NCI-H226 (cell line): ENCODE measurements around the gene TCP11.

Source experiments
- DNase-seq: peaks from one replicate; pipeline ENCODE4 v3.0.0-alpha.2; 2015

The TCP11 gene

DNA sequence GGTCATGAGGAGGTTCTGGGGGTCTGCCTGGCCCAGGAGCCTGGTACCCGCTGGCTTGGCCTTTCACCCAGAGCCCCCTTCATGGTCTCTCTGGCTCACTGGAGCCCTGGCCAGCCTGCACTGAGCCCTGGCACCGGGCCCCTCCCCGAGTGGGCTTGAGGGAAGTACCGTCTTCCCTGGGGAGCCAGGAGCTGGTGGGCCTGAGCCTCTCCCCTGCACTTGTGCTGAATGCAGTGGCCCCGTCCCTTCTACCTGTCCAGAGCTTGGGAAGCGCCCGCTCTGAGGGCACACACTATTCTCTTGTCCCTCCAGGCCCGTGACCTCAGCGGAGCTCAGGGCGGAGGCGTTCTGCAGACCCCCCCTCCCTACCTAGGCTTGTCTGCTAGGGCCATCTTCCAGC is 62.2 kb downstream of the TCP11 start:
- no peak for DNase-seq

DNA sequence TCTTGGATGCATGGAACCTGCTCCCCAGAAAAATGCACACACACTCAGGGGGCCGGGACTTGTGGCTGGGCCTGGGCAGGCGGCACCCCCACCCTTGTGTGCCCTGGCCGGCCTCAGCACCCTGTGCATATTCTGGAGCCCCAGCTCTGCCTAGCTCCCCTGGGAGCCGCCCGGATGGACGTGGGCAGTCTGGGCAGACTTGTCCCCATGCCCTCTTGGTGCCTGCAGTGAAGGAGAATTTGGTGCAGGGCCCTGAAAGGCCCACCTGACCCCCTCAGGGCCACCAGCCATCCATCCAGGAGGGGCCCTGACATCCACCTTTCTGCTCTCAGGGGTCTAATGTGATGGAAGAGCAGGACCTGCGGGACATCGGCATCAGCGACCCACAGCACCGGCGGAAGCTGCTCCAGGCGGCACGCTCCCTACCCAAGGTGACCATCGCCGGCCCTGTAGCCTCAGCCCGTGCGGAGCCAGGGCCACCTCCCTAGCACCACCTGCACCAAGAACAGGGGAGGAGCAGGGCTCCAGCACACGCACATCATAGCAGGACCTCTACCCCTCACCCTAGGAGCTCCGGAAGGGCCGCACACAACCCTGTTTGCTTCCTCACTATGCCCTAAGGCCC is 62.8 kb downstream of the TCP11 start:
- DNase-seq: no peak

DNA sequence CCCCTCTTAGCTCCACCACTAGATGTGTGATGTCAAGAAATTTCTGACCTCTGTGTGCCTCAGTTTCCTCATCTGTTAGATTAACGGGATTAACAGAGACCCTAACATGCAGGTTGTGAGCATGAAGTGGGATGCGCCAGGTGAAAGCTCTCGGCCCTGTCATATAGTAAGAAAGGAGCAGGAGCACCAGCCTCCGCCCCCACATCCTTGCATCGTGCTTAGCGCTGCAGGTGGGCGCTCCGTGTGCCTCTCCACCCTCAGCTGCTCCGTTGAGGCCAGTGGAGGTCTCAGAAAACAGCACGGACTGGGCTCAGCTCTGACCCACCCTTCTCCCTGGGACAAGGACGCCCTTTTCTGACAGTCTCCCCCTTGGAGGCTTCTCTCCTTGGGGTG is 63.4 kb downstream of the TCP11 start:
- no peak for DNase-seq

DNA sequence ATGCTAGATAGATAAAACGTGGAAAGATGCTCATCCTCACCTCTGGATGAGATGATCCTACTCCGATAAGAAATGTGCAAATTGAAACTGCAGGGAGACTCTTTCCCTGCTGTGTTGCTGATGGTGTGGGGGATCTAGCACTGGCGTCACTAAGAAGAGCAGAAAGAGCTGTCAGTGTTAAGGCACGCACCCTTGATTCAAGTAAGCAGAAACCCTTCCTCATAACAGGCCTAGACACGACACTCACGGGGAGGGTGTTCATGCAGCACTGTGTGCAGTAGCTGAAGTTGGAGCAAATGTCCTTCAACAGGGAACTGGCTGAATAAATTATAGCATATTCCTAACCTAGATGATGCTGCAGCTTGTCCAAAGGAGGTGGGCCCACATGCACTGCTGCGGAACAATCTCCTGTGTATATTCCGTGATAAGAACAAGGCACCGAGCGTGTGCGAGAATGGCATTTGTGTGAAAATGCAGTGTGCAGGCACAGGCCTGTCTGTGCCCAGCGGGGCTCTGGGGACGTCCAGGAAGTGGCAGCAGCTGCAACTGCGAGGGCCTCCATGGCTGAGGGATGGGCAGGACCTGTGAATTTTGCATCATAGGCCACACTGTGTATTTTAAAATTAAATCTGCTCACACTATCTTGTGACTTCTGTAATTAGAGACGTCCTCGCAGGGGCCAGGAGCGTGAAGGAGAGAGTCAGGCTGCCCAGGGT is 64.0 kb downstream of the TCP11 start:
- no peak for DNase-seq

DNA sequence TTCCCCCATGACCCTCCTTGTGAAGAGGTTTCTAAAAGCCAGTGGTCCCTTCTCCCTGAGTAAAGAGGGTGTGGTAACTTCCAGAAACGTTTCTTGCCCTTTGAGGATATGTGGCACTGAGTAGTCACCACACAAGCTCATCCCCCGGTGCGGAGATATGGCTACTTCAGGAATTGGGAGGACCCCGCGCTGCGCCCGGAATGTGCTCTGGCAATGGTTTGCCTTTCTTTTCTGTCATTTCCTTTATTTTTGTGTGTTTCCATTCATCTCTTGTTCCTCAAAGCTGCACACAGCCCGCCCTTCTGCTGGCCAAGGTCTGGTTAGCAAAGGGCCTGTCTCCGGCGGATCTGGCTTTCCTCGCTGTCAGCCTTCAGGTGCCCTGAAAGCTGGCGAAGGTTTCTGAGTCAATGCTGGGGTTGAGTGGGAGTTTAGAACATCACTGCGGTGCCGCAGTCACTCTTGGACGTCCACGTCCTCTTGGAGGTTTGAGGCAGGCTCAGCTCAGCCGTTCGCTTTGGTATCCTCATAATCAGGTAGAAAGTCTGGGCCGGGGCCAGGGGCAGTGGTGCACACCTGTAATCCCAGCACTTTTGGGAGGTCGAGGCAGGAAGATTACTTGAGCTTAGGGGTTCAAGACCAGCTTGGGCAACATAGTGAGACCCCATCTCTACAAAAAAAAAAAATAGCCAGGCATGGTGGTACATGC is 67.2 kb downstream of the TCP11 start:
- no peak for DNase-seq

DNA sequence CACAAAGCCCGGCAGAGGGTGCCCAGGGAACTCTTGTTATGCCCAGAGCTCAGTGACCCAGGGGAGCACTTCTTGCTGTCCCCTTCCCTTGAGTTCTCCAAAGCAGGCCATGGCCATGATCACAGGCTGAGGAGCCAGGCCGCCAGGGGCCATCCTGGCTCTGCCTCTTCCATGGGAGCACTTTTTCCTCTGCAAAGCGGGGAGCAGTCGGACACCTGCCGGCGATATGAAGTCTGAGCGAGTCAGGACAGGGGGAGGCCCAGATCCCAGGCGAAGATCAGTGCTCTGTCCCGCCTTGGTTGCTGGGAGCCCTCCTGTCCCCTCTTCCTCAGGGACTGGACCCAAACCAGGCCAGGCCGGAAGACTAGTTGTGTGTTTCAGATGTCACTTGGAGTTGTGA is 67.9 kb downstream of the TCP11 start:
- no peak for DNase-seq

DNA sequence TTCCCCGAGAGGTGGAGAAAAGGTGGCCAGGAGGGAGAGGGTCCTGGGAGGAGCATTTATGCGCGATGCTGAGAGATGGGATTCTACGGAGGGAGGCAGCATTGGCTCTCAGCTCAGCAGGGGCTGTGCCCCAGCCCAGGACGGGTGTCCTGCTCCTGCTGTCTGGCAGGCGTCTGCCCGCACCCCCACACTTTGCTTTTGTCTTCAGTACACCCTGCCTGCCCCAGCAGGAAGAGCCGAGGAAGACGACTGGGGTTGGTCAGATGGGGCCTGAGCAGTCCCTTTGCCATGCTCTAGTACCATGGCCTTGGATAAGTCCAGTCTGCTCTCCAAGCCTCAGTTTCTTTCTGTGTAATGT is 68.5 kb downstream of the TCP11 start:
- DNase-seq: no peak

DNA sequence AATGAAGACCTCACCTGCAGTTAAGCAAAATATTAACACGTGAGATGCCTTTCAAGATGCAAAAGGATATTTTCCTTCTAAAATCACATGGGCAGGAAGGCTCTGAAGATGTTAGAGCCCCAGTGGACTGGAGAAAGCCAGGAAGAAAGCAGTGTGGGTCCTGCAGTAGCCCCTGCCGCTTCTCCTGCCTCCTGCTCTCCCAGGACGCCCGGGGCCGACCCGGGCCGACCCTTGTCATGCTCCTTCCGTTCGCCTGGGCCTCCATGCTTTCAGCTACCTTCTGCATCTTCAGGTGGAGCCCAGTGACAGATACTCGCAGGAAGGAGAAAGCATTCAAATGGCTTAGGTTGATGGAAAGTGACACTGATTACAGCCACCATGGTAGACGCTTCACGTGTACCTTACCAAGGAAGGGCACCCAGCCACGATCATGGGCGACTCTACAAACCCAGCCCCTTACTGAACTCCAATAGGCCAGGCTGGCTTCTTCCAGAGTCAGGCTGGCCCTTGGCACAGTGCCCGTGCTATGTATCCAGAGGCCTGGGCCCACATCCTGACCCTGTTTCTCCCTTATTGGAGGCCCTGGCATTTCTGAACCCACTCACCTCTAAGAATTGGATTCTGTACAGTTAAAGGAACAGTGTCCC is 69.0 kb downstream of the TCP11 start:
- DNase-seq: no peak

DNA sequence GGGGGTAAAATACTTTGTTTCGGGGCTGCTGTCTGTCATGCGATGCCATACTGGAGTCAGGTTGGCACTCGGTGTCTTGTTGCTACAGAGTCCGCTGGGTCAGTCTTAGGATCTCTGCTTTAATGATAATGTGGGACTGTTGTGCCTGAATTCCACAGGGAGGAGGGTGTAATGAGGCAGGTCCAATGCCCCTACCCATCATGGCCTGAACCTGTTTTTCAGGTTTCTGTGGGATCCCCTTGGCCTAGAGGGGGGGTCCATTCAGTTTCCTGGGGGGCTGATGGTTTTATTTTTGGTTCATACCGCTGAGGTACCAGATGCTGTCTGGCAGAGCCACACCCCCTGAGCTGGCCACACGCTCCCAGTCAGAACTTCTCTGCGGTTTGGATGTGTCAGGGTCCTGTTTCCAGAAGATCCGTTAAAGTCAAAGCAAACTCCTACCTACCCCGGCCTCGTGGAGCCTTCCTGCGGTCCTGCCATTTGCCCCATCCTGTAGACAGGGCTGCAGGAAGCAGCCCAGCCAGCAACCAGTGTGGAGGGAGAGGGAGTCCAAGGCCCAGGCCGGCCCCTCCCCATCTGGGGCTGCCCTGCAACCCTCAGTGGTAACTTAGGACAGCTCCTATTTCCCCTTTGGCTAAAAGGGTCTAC is 69.7 kb downstream of the TCP11 start:
- no peak for DNase-seq

DNA sequence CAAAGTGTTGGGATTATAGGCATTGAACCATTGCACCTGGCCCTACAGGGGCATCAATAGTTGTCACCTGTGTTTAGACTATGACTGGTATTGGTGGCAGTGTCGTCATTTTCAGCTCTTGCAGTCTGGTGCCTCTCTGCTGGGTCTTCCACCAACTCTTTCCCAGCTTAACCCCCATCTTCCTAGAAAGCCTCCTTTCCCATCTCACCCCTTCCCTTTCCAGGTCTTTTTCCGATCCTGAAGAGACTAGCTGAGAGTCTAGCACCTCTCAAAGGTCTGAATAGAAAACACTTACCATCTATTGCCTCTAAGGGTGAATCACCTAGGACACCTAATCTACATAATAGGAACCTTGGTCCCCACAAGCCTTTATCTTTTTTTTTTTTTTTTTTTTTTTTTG is 71.0 kb downstream of the TCP11 start:
- no peak for DNase-seq

DNA sequence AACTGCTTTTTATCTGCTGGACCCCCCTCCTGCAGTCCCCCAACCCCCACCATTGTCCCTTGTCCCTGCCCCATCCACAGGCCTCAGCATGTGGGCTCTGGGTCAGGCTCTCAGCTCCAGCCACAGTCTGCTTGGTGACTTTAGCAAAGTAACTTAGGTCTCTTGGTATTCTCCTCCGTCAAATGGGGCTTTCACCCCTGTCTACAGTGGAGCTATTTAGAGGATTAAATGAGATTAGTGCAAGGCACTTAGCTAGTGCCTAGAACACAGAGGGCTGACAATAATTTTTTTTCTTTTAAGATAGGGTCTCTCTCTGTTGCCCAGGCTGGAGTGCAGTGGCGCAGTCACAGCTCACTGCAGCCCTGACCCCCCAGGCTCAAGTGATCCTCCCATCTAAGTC is 71.9 kb downstream of the TCP11 start:
- no peak for DNase-seq

DNA sequence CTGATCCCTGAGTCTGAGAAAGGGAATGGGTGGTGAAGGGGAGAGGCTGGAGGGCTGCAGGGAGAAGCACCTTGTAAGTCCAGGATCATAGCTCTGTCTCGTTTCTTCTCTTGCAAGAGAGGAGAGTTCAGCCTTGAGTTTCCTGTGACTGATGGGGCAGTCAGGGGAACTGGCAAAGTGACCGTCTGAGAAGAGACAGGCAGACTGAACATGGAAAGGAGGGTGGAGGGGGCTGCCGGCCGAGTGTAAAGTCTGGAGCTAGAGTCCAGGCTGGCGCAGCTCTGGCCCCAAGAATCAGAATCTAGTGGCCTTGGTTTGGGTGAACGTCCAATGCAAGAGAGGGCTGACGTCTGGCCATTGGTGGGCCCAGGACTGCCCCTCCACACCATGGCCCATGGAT is 72.5 kb downstream of the TCP11 start:
- no peak for DNase-seq

DNA sequence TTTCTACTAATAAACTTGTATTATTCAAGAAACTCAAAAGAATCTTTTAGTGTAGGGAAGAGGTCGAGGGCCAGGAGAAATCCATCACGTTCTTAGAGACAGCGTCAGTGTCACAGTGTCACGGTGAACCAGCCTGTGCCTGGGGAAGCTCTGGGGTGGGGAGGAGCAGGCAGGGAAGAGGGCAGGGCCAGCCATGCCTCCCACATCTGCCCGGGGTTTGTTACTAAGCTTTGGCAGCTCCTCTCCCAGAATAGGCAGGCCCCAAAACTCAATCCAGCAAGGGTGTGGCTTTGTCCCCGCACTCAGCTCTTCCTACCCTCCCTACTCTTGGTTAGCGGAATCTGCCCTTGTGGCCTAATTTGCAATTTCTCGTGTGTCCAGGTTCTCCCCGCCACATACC is 72.9 kb downstream of the TCP11 start:
- no peak for DNase-seq
